Pulmonary artery endothelial cell (primary cell): ENCODE data around the gene CBFB. TPM values are rescaled to one million over a fixed set of nuclear protein-coding genes. Genes with fewer than 3 reads are reported as not detected.

Experiments
- DNase-seq: peaks from one replicate; pipeline ENCODE4 v3.0.0-alpha.2; 2011; ENCODE audit warnings: low read depth, low spot score
- total RNA-seq: library from RNA; depleted of rRNA; stranded (reverse); fragments of >200 nt; gene quantifications from 2 replicates; pipeline ENCODE4 v1.2.3, GENCODE V29; 2014

Gene CBFB
- total RNA-seq, 1 donor from 2014 or later, result 86.0 TPM

DNA sequence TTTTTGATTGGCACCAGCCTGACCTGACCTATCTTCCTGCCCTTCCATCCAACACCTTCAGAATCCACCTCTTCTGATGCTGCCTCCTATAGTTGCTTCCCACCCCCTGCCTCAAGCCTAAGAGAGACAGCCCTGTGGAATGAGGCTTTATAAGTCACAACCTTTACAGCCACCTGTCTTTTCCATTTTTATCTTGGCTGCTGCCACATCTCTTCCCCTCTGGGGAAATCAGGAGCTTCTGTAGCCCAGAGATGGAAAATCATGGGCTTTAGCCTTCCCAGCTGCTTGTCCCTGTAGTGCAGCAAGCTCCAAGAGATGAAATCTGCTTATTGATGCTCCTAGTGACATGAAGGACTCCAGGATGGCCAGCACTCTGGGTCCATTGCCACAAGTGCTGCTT is 99.5 kb downstream of the CBFB start:
- DNase-seq, result no peak

DNA sequence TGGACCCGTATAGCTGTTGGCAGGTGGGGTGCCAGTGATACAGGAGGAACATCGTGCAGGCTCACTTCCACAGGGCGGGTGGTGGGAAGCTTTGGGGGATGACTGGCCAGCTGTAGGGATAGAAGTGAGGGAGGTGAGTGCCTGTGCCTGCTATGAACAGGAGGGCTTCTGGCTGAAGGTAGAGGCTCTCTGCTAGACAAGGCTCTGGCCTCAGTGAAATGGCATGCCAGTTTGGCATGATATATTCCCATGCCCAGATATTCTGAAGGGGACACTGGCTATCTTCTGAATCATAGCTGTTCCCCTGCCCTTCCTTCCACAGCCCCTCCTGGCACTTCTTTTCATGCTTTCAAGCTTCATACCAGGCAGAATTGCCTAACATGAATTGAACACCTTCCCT is 99.9 kb downstream of the CBFB start:
- no peak for DNase-seq

DNA sequence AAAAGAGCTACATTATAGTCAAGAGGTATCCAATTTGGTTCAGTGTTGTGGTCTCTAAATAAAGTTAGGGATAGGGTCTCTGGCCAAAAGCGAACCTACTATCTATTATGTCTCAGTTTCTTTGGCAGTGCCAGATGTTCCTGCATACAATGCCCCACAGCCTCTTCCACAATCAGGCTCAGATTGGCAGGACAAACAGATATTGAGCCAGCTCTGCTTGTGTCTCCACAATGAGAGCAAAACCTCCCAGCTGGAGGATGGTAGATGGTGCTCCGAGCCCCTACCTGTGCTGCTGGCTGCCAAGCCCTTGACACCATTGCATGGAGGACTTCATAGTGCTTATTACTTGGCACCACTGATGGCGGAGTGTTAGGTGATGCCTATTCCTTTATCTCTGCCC is 100.5 kb downstream of the CBFB start:
- DNase-seq, result no peak

DNA sequence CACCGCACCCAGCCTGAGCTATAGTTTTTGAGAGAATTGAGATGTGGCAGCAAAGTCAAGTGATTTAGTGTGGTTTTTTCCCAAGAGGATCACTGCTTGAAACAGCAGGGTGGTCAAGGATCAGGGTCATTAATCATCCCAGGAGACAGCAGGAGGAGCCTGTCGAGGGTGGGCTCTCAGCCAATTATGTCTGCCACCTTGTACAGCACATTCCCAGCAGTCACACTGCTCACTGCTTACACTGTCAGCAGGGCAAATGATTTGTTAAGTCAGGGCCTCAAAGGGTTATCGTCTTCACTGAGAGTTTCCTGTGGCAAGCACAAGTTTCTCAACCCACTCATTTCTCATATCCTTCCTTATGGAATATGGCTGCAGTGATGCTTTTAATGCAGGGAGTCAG is 108.7 kb downstream of the CBFB start:
- peak; percentile 88 for DNase-seq

DNA sequence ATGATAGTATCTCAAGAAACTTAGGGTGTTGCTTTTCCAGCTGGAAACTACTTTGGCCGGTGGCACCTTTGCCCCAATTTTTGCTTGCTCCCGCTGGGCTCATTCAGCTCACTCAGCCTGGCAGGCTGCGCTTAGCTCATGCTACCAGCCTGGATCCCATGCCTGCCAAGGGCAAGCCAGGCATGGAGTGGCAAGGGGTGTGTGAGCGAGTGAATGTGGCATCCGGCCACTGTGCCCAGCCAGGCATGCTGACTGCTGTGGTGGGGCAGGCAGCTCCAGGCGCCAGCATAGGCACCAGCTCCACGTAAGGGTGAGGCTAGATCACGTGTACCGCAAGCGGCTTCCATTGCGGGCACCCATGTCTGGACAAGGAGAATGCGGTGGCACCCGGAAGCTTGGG is 112.4 kb downstream of the CBFB start:
- DNase-seq, result no peak

DNA sequence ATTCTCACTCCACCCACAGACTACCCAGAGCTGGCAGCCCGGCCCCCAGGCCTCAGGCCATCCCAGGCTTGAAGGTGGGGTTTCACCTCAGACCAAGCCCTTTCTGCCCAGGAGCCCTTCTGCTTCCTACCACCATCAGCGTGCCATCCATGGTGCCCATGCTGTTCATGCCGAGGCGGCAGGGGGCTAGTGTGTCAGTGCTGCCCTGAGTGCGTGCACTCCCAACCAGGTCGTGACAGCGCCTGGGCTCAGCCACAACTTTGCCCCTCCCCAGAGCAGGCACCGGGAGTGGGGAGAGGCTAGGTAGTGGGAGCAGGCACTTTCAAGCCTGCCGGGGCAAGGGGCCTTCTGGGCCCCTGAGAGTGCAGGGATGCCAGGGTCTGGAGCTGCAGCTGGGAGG is 113.4 kb downstream of the CBFB start:
- no peak for DNase-seq

DNA sequence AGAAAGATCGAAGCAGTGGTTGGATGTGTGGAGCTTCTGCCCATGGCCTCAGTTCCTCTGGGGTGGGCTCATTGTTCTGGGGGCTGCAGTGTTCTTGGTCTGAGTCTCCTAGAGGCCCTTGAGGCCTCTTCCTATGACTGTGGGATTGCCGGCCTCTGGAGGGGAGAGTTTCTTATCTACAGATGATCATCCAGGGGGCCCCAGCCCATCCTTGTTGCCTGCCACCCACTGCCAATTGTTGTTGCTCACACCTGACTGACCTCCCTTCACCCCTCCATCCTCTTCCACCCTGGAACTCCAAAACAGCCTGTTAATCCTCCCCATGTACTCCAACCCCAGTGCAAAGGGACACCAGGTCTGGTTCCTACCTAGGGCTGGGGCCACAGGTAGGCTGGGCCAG is 116.0 kb downstream of the CBFB start:
- DNase-seq, result no peak

DNA sequence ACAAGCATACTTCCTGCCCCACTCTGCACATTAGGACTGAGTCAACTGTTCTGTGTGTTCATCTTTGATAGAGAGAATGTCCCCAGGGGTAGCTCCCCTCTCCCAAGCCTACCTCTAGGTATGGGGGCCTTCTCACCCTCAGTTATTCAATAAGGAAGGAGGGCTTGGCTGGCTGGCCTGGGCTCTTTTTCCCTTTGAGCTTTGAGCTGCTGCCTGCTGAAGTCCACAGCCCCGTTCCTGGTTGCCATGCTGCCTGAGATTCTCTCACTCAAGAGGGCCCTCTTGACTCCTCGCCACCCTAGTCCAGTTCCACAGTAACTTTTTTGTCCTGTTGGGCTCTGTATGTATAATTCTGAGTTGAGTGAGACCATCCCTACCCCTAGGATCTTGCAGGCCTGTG is 116.8 kb downstream of the CBFB start:
- DNase-seq, result no peak

DNA sequence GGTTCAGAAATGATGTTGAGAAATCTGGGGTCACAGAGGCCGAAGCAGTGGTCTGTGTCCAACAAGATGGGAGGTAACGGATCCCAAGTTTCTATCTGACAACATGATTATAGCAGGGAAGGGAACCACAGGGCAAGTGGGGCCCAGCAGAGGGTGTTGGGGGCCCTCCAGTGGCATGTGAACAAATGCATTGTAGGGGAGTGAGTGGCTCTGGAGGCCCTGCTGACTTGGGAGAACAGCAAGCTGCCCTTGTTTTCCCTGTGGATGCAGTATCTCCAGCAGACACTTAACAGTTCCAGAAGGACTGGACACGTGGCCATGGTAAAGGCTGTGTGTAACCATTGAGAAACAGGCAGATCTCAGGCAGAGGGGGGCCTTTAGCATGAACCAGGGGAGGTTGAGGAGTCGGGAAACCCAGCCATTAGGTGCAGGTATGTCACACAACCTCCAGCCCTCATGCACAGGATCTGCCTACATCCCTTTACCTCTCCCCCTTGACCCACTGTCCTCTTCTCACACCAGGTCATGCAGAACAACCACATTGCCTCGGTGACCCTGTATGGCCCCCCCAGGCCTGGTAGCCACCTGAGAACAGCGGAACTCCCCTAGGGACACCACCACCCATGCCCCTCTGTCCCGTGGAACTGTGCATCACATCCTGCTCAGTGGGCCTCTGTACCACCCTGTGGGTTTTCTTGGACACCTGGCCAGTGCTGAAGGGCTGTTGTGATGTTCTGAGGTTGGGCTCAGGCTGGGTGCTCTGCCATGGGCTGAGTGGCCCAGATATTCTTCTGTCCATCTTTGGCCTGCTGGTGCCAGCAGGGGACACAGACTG is 117.8 kb downstream of the CBFB start:
- DNase-seq, result no peak

DNA sequence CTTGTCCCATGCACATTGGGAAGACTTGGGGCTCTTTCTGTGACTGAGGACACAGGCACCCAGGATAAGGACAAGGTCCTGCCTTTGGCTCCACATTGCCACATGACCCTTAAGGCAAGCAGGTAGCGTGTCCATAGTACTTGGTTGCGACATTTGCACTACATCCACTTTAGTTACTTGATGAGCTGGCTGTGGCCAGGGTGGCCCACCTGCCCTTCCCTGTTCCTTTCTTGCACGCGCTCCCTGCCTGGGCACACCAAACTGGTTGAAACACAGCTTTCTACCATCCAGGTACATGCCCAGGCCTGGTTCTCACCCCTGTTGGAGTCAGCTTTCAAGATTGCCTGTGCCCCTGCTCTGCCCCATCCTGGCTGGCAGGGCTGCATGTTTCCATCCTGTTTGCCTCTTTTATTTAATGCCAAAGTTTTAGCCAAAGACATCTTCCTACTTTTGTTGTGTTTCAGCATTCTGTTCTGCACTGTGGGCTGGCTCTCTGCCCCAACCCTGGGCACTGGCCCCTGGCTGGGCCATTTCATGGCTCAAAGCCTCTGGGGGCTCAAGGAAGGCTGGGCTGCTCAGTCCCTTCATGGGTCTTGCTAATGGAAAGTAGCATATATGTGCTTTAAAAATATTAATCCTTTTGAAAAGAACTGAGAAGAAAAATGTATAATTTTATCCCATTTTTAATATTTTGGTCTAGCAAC is 118.6 kb downstream of the CBFB start:
- DNase-seq, result no peak

DNA sequence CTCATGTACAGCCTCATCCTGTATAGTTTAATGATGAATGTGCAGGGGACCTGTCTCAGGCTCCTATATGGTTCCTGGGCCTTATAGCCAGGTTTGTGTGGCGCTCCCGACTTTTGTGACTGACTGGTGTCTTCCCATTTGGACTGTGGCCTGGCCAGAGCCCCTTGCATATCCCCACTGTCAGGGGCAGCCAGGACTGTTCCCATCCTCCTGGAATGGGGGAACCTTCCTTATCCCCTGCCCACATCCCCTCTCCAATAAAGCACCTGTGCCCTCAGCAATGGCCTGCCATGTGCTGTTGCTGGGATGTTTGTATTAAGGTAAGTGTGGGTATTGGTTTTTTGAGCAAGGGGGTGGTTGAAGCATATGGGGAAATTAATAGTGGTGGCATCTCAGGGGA is 119.3 kb downstream of the CBFB start:
- no peak for DNase-seq

DNA sequence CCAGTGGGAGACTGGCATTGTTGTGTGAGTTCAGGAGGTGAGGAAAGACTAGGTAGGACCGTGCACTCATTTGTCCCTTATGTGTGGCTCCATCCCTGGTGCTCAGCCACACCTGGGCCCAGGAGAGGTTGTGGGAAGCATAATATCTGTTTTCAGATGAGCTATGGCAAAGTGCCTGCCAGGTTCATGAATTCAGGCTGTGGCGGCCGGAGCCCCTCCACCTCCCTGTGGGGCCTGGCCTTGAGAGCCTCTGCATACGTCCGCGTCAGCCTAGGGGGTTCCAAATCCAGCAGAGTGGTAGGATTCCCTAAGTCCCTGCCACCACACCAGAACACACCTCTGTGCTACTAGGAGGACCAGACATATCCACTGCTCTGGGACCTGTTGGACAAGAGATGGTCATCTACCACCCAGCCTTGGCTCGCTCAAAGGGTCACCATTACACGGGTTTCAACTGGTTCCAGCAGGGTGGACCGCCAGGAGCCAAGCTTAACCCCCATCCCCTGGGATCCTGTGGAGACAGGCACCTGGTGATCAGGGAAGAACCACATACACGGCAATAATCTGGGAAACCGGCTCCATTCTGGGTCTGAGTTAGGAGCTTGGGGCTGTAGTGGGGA is 119.8 kb downstream of the CBFB start:
- DNase-seq, result no peak

DNA sequence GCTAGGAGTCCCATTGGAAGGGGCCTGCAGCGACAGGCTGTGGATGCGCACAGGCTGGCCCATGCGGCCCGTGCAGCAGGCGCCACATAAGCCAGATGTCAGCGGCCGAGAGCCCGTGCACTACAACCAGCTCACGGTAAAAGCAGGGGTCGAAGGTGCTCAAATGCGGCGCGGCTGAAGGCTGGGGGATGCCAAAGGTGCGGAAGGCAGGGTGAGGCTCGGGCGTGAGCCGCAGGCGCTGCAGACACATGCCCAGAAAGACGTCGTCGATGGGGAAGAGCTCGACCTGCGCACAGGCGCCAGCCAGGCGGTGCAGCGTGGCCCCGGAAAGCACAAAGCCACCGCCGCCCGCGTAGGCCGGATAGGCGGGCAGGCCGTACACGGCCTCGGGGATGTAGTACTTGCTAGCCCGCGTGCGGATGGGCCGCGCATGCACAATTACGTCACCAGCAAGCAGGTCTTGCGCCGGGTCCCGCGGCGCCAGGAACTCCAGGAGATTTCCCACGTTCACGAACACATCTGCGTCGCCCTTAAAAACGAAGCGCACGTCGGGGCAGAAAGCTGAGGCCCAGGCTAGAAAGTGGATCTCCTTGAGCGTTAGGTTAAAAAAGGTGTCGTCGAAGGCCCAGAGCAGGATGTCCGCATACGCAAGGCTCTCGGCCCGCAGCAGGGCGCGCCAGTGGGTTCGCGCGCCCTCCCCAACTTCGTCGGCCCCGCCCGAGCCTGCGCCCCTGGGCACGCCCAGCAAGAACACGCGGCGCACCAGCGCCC is 120.5 kb downstream of the CBFB start:
- no peak for DNase-seq

DNA sequence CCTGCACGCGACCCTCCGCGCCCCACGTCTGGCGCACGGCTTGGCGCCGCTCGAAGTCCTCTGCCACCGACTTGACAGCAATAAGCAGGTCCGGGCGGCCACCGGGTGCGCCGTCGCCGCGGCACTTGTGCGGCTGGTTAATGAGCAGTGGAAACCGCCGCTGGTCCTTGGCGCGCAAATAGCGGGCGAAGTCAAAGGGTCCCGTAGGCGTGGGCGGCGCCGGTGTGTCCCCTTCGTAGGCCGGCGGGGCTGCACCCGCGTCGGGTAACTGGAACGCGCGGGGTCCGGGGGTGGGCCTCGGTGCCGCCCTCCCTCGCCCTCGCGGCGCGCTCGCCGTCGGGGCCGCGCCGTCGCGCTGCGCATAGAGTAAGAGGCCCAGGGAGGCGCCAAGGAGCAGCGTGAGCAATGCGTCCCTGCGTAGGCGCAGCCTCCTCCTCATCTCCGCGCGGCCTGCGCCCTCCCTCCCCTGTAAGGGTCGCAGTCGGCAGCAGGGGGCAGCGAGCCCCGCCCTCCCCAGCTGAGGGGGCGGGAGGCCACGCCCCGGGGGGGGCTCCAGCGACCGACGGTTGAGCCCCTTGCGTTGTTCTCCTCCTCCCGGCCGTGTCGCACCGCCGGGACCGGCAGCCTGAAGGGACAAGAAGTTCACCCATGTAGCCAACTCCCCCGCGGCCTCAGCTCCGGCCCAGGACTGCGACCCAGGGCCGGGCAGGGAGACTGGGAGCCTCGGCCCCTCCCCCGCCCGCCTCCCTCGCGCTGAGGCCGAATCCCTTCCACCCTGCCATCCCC is 121.3 kb downstream of the CBFB start:
- no peak for DNase-seq

Other genes with a start within 250 kb of the CBFB start
- 0.07 TPM in 1 of 2 replicates, not detected in the other for gene TERB1, start 227.6 kb upstream of the CBFB start, total RNA-seq
- gene NAE1, start 198.2 kb upstream of the CBFB start, total RNA-seq, result 70.2 and 77.2 TPM in 2 replicates
- not detected in 2 replicates for gene CA7, start 184.7 kb upstream of the CBFB start, total RNA-seq
- gene PDP2, start 148.6 kb upstream of the CBFB start, total RNA-seq, result 9.4 and 12.1 TPM in 2 replicates
- gene CDH16, start 110.3 kb upstream of the CBFB start, total RNA-seq, result not detected in 2 replicates
- 0.59 and 0.60 TPM in 2 replicates for gene RRAD, start 103.6 kb upstream of the CBFB start, total RNA-seq
- gene CIAO2B, start 94.7 kb upstream of the CBFB start, total RNA-seq, result 159 and 180 TPM in 2 replicates
- gene CES2, start 93.6 kb upstream of the CBFB start, total RNA-seq, result 16.1 and 17.1 TPM in 2 replicates
- not detected in 2 replicates for gene CES3, start 67.9 kb upstream of the CBFB start, total RNA-seq
- gene CES4A, start 40.6 kb upstream of the CBFB start, total RNA-seq, result 0.59 and 0.85 TPM in 2 replicates
- 14.2 and 18.3 TPM in 2 replicates for gene PHAF1, start 80.8 kb downstream of the CBFB start, total RNA-seq
- gene B3GNT9, start 121.8 kb downstream of the CBFB start, total RNA-seq, result 6.0 and 6.1 TPM in 2 replicates
- 12.7 and 18.0 TPM in 2 replicates for gene TRADD, start 130.8 kb downstream of the CBFB start, total RNA-seq
- 2.9 and 5.9 TPM in 2 replicates for gene FBXL8, start 130.8 kb downstream of the CBFB start, total RNA-seq
- gene HSF4, start 135.6 kb downstream of the CBFB start, total RNA-seq, result 0.13 and 0.95 TPM in 2 replicates
- gene NOL3, start 141.4 kb downstream of the CBFB start, total RNA-seq, result 9.1 and 10.6 TPM in 2 replicates
- 11.7 and 12.8 TPM in 2 replicates for gene MATCAP1, start 154.8 kb downstream of the CBFB start, total RNA-seq
- gene EXOC3L1, start 161.0 kb downstream of the CBFB start, total RNA-seq, result 1.1 and 2.2 TPM in 2 replicates
- gene E2F4, start 163.0 kb downstream of the CBFB start, total RNA-seq, result 68.3 and 82.9 TPM in 2 replicates
- gene ELMO3, start 170.0 kb downstream of the CBFB start, total RNA-seq, result 0.53 and 1.4 TPM in 2 replicates
- 27.5 and 30.0 TPM in 2 replicates for gene TMEM208, start 198.0 kb downstream of the CBFB start, total RNA-seq
- 22.1 and 27.0 TPM in 2 replicates for gene FHOD1, start 218.3 kb downstream of the CBFB start, total RNA-seq
- gene SLC9A5, start 219.8 kb downstream of the CBFB start, total RNA-seq, result 0.99 and 1.3 TPM in 2 replicates